C4-2B (cell line): ENCODE data around the gene FBLN7.

Experiments
- ZFX ChIP-seq: fragments of 450-650 bp; IDR thresholded peaks from 2 replicates; pipeline ENCODE4 v1.6.1; 2017
- TF ChIP-seq, protein P1 (sequence below): fragments of 450-650 bp; conservative IDR thresholded peaks from 2 replicates; pipeline ENCODE4 v1.5.1; 2017; ENCODE audit warnings: mild to moderate bottlenecking

DNA sequence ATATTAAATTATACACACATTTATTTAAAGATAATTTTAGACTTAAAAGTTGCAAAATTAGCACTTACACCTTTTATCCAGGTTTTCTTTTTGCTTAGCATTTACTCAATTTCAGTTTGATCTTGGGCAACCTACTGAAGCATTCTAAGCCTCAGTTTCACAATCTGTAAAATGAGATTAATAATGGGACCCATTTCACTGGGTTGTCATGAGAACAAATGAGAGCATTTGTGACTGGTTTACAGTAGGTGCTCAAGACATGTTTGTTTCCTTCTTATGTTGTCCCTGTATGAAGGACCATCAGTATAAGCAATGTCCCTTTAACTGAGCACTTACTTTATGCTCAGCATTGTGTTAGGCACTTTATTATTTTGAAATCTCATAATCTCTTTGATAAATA is 4.8 kb upstream of the FBLN7 start:
- TF ChIP-seq, protein P1, sequence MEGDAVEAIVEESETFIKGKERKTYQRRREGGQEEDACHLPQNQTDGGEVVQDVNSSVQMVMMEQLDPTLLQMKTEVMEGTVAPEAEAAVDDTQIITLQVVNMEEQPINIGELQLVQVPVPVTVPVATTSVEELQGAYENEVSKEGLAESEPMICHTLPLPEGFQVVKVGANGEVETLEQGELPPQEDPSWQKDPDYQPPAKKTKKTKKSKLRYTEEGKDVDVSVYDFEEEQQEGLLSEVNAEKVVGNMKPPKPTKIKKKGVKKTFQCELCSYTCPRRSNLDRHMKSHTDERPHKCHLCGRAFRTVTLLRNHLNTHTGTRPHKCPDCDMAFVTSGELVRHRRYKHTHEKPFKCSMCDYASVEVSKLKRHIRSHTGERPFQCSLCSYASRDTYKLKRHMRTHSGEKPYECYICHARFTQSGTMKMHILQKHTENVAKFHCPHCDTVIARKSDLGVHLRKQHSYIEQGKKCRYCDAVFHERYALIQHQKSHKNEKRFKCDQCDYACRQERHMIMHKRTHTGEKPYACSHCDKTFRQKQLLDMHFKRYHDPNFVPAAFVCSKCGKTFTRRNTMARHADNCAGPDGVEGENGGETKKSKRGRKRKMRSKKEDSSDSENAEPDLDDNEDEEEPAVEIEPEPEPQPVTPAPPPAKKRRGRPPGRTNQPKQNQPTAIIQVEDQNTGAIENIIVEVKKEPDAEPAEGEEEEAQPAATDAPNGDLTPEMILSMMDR, result no peak
- no peak for TF ChIP-seq ZFX
